ENCODE data around the gene FXYD3.

GRCh38 chr19:35157431-35157830, 41.8 kb downstream of the FXYD3 start:
- TF ChIP-seq, protein P1, sequence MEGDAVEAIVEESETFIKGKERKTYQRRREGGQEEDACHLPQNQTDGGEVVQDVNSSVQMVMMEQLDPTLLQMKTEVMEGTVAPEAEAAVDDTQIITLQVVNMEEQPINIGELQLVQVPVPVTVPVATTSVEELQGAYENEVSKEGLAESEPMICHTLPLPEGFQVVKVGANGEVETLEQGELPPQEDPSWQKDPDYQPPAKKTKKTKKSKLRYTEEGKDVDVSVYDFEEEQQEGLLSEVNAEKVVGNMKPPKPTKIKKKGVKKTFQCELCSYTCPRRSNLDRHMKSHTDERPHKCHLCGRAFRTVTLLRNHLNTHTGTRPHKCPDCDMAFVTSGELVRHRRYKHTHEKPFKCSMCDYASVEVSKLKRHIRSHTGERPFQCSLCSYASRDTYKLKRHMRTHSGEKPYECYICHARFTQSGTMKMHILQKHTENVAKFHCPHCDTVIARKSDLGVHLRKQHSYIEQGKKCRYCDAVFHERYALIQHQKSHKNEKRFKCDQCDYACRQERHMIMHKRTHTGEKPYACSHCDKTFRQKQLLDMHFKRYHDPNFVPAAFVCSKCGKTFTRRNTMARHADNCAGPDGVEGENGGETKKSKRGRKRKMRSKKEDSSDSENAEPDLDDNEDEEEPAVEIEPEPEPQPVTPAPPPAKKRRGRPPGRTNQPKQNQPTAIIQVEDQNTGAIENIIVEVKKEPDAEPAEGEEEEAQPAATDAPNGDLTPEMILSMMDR (IDR thresholded peaks at IDR 0.05), result no peak
- no peak for TF ChIP-seq POLR2A (IDR thresholded peaks at IDR 0.05)

Measured in esophagus squamous epithelium (tissue), 4 donors.